Endothelial cell of umbilical vein (primary cell): ENCODE data around the gene GDF11. TPM values are rescaled to one million over a fixed set of nuclear protein-coding genes. Genes with fewer than 3 reads are reported as not detected.

ENCODE experiments used
- BruUV-seq: library from RNA; stranded (reverse); fragments of 400-500 nt; replicated peaks from 2 replicates; lab custom pipeline; 2021; lab: Mats Ljungman, UMichigan
- CTCF ChIA-PET: fragments of 300-600, 350-600 bp; sonication (Branson Sonifier 250); formaldehyde crosslinking; loops from one replicate; lab custom pipeline; 2021; ENCODE audit warnings: antibody characterized with exemption, inconsistent platforms; lab: Charles Lee
- POLR2A ChIA-PET: fragments of 300-600, 350-600 bp; sonication (Branson Sonifier 250); formaldehyde crosslinking; loops from one replicate; lab custom pipeline; 2021; ENCODE audit warnings: antibody characterized with exemption, inconsistent platforms; lab: Charles Lee
- DNase-seq: peaks from one replicate; pipeline ENCODE4 v3.0.0-alpha.2; 2011; ENCODE audit warnings: low read depth, low spot score
- FAIRE-seq: peaks from 2 replicates; lab custom pipeline; 2011; peaks lifted over from hg19 to GRCh38; lab: Jason Lieb, UNC
- H2AFZ ChIP-seq: 2 replicates; pipeline ENCODE4 v1.6.0; 2012; ENCODE audit warnings: low read depth, low read length, control low read depth, inconsistent platforms
- H3K27ac ChIP-seq: 2 replicates; pipeline ENCODE4 v1.5.1; 2011; ENCODE audit warnings: low read depth, mild to moderate bottlenecking, control low read depth, low read length, moderate library complexity; ENCODE audit not compliant: insufficient read depth
- H3K27me3 ChIP-seq, 2 experiments: 2 replicates each; pipeline versions ENCODE4 v1.6.0 to v1.6.1; 2011; ENCODE audit warnings: low read length in 2 of 2, mixed read lengths in 1 of 2; ENCODE audit not compliant: control insufficient read depth in 2 of 2, insufficient read depth in 2 of 2
- H3K36me3 ChIP-seq, 2 experiments: 2 replicates in 1 of 2; 3 replicates in 1 of 2; pipeline ENCODE4 v1.5.1; 2011; ENCODE audit warnings: low read length in 2 of 2, mild to moderate bottlenecking in 1 of 2, moderate library complexity in 1 of 2; ENCODE audit not compliant: control insufficient read depth in 2 of 2, insufficient read depth in 2 of 2; ENCODE audit errors: extremely low read depth in 1 of 2
- H3K4me1 ChIP-seq: 3 replicates; pipeline ENCODE4 v1.5.1; 2011; ENCODE audit warnings: mild to moderate bottlenecking, low read length; ENCODE audit not compliant: control insufficient read depth, insufficient read depth; ENCODE audit errors: extremely low read depth
- H3K4me2 ChIP-seq: 2 replicates; pipeline ENCODE4 v1.6.1; 2011; ENCODE audit warnings: low read length, control low read depth, mixed read lengths; ENCODE audit not compliant: insufficient read depth
- H3K4me3 ChIP-seq, 3 experiments: fragments of 200-600 bp in 1 of 3; sonication (generic), shearing (Covaris generic) in 1 of 3; replicated peaks in 1 of 3; 2 replicates each; pipeline ENCODE4 v1.5.1; 2011 to 2016; ENCODE audit warnings: control low read depth in 3 of 3, low read length in 3 of 3, mild to moderate bottlenecking in 2 of 3, inconsistent platforms in 1 of 3, low read depth in 1 of 3, moderate library complexity in 1 of 3; ENCODE audit not compliant: insufficient read depth in 1 of 3
- H3K79me2 ChIP-seq: 2 replicates; pipeline ENCODE4 v1.6.0; 2012; ENCODE audit warnings: low read length, inconsistent platforms; ENCODE audit not compliant: control insufficient read depth, insufficient read depth
- H3K9ac ChIP-seq: replicated peaks from 2 replicates; pipeline ENCODE3; 2011; ENCODE audit warnings: low read length, control low read depth; ENCODE audit not compliant: insufficient read depth; ENCODE audit errors: extremely low read depth
- H3K9me1 ChIP-seq: replicated peaks from 3 replicates; pipeline ENCODE4 v1.6.0; 2011; ENCODE audit warnings: mild to moderate bottlenecking, low read length; ENCODE audit not compliant: control insufficient read depth, insufficient read depth; ENCODE audit errors: extremely low read depth
- H3K9me3 ChIP-seq: replicated peaks from 2 replicates; pipeline ENCODE4 v1.5.1; 2012; ENCODE audit warnings: low read length, inconsistent platforms; ENCODE audit not compliant: control insufficient read depth, insufficient read depth
- H4K20me1 ChIP-seq: replicated peaks from 2 replicates; pipeline ENCODE3; 2011; ENCODE audit warnings: mild to moderate bottlenecking, low read length; ENCODE audit not compliant: control insufficient read depth, insufficient read depth; ENCODE audit errors: extremely low read depth
- CTCF ChIP-seq, 2 donors: IDR thresholded peaks; 1 replicate in 1 of 2; 2 replicates in 1 of 2; pipeline ENCODE4 v1.5.1; 2011; ENCODE audit warnings: low read length in 2 of 2, mild to moderate bottlenecking in 2 of 2, moderate library complexity in 2 of 2, control low read depth in 1 of 2, inconsistent platforms in 1 of 2, low read depth in 1 of 2; ENCODE audit not compliant: insufficient read depth in 1 of 2; ENCODE audit errors: extremely low read depth in 1 of 2
- GATA2 ChIP-seq: IDR thresholded peaks from 2 replicates; pipeline ENCODE4 v1.7.0; 2011; ENCODE audit warnings: low read depth, mild to moderate bottlenecking, moderate library complexity, mixed read lengths, low read length; ENCODE audit not compliant: insufficient read length, insufficient read depth
- JUN ChIP-seq: IDR thresholded peaks from 2 replicates; pipeline ENCODE4 v1.6.1; 2011; ENCODE audit warnings: borderline replicate concordance, low read depth; ENCODE audit not compliant: insufficient read length, insufficient read depth
- MAX ChIP-seq: IDR thresholded peaks from 2 replicates; pipeline ENCODE4 v1.6.1; 2011; ENCODE audit not compliant: insufficient read depth, insufficient read length
- MYC ChIP-seq: IDR thresholded peaks from one replicate; pipeline ENCODE4 v1.6.1; 2011; ENCODE audit warnings: mild to moderate bottlenecking, low read depth, low read length
- POLR2A ChIP-seq: IDR thresholded peaks from 2 replicates; pipeline ENCODE4 v1.6.1; 2012; ENCODE audit warnings: low read depth, mild to moderate bottlenecking, control low read depth, low read length
- POLR2AphosphoS5 ChIP-seq: IDR thresholded peaks from 2 replicates; pipeline ENCODE4 v1.6.1; 2012; ENCODE audit warnings: low read depth, mild to moderate bottlenecking, control low read depth, low read length, moderate library complexity; ENCODE audit not compliant: insufficient read depth
- dilution Hi-C: fragments of 300-500 bp; cut with MboI; formaldehyde crosslinking; loops from one replicate; pipeline ENCODE4 v1.15.0; 2019; ENCODE audit warnings: low sequenced_read_pairs; ENCODE audit not compliant: extremely low pct_ligation_motif_present
- intact Hi-C: fragments of 100-400 bp; cut with micrococcal nuclease; formaldehyde crosslinking; loops from one replicate; pipeline ENCODE4 v1.10.0; 2022
- polyA plus RNA-seq, 4 experiments: library from polyadenylated mRNA; depleted of rRNA in 3 of 4; stranded (reverse) in 3 of 4; unstranded in 1 of 4; fragments of >200 nt; gene quantifications; 2 replicates each; pipeline versions ENCODE4 v1.2.1 to v1.2.3, GENCODE V29; 2011 to 2012; ENCODE audit warnings: missing spikeins in 1 of 4
- total RNA-seq: library from RNA; stranded (reverse); gene quantifications from 2 replicates; pipeline ENCODE4 v1.2.3, GENCODE V29; 2021

The GDF11 gene
- total and polyA plus RNA-seq, 2 donors (not counting 3 experiments of a cell fraction or from before 2014, with no cell fraction given) = 10.0 to 18.7 TPM

- TF ChIP-seq MAX (no peak), MYC (no peak), JUN (no peak), GATA2 (no peak), POLR2AphosphoS5 (no peak), CTCF (IDR thresholded peaks at IDR 0.05; ENCODE audit: extremely low read depth in 1 of 2, insufficient read depth in 1 of 2, low read depth in 1 of 2, low read length in 2 of 2) (no peak), POLR2A (no peak)
- no peak overlapping the region for H3K9ac ChIP-seq
- no peaks in the 10 kb centered on the region for H3K9me3 ChIP-seq
- FAIRE-seq = no peak
- no peaks in the 10 kb centered on the region for H3K27me3 ChIP-seq
- no peaks in the 10 kb centered on the region for H3K4me1 ChIP-seq
- DNase-seq = no peak
- ChIA-PET POLR2A (no interaction called here), CTCF (interaction anchor here (1.6 kb wide), 1 partner anchor 8 kb away, joined by 4 read pairs; no protein-coding TSS in a partner anchor)
- no peak overlapping the region for H3K27ac ChIP-seq
- dilution Hi-C loops (no loop called here), intact Hi-C loops (no loop called here)
- H3K4me3 ChIP-seq = no peak overlapping the region
- no peaks in the 10 kb centered on the region for H3K9me1 ChIP-seq
- H2AFZ ChIP-seq = no peak overlapping the region
- no peaks in the 10 kb centered on the region for H4K20me1 ChIP-seq
- peaks cover 19 to 23% of the 10 kb centered on the region in 2 experiments for H3K36me3 ChIP-seq
- H3K4me2 ChIP-seq = no peak overlapping the region
- H3K79me2 ChIP-seq = no peaks in the 10 kb centered on the region
- BruUV-seq = no TSS peak
These were observed 47.0 kb downstream of the GDF11 start for GRCh38 chr12:55789893-55790292.
